Smooth muscle cell of the coronary artery (primary cell): ENCODE results near the gene DDX24. TPM values are rescaled to one million over a fixed set of nuclear protein-coding genes. Genes with fewer than 3 reads are reported as not detected.

Source experiments
- total RNA-seq: library from RNA; depleted of rRNA; stranded (reverse); fragments of >200 nt; gene quantifications from 2 replicates; pipeline ENCODE4 v1.2.3, GENCODE V29; 2014; ENCODE audit warnings: low replicate concordance

Gene DDX24
- 97.5 and 98.4 TPM in 2 replicates for total RNA-seq

GRCh38 chr14:94080621-94081385, at the start of gene DDX24, which contains the start of gene IFI27L1:
Gene DDX24 (minus strand): TSS chr14:94081202. CDS start chr14:94079742, 1,460 bp downstream.
Gene IFI27L1 (plus strand): TSS chr14:94081310. CDS start chr14:94096938, 15,628 bp downstream.

GRCh38 chr14:94129111-94129757, 48.2 kb upstream of the DDX24 start, which contains the start of gene IFI27L2:
Gene IFI27L2 (minus strand): TSS chr14:94129604. CDS start chr14:94129564, 40 bp downstream.

GRCh38 chr14:94110552-94111181, 29.7 kb upstream of the DDX24 start, which contains the start of gene IFI27:
Gene IFI27 (plus strand): TSS chr14:94110736.

DNA sequence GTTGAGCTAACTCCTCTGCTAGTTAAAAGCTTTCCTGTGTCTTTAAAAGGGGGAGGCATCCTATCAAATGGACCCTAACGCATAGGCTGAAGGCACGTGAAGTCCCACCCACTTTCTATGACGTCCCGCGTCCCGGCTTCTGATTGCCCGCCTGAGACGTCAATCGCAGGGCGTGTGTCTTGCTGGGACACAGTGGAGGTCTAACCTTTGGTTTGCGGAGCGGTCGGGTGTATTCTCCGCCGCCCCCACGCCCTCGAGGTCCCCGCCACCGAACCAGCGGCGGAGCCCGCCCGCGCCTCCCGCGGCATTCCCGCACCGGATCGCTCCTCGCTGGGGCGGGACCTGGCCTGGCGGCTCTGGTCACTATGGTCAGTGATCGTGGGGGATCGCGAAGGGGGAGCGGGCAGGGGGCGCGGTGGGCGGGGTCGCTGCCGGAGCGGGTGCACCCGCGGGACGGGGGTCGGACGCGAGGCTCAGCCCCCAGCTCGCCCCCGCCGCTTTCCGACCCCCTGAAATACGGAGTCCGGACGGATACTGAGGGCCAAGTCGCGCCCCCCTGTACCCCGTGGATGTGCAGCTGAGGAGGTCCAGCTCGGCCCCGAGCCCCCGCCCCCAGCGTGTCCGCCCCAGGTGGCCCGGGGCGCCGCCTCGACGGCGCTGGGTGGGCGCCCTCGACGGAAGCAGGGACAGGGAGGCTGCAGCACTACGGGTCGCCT, 54.7 kb downstream of the DDX24 start, which contains the start of gene OTUB2:
Gene OTUB2 (plus strand): TSS at position 168 of the 716 bp plus-strand sequence. CDS start 198 bp downstream, at position 366.

Other genes starting within 250 kb of the DDX24 start
- gene FAM181A, start 153.9 kb downstream of the DDX24 start, total RNA-seq = not detected in 2 replicates
- 0.23 and 0.35 TPM in 2 replicates for gene ASB2, start 104.6 kb downstream of the DDX24 start, total RNA-seq
- not detected in 2 replicates for gene CCDC197, start 83.9 kb downstream of the DDX24 start, total RNA-seq
- 1.3 and 1.5 TPM in 2 replicates for gene OTUB2, start 54.9 kb downstream of the DDX24 start, total RNA-seq
- 17.4 and 40.3 TPM in 2 replicates for gene IFI27L1, start 108 bp upstream of the DDX24 start, total RNA-seq
- 30.8 and 34.5 TPM in 2 replicates for gene IFI27, start 29.5 kb upstream of the DDX24 start, total RNA-seq
- gene IFI27L2, start 48.4 kb upstream of the DDX24 start, total RNA-seq = 184 and 406 TPM in 2 replicates
- 1.8 and 10.4 TPM in 2 replicates for gene PPP4R4, start 93.1 kb upstream of the DDX24 start, total RNA-seq
- gene SERPINA10, start 212.1 kb upstream of the DDX24 start, total RNA-seq = not detected in 2 replicates
- gene SERPINA6, start 242.1 kb upstream of the DDX24 start, total RNA-seq = not detected in 2 replicates